Cerebellar cortex (tissue), 1 donor: ENCODE data around the gene ODAPH.

ENCODE experiments used
- DNase-seq: peaks from one replicate; pipeline ENCODE4 v3.0.0-alpha.2; 2015; ENCODE audit warnings: low spot score

ODAPH gene

DNA sequence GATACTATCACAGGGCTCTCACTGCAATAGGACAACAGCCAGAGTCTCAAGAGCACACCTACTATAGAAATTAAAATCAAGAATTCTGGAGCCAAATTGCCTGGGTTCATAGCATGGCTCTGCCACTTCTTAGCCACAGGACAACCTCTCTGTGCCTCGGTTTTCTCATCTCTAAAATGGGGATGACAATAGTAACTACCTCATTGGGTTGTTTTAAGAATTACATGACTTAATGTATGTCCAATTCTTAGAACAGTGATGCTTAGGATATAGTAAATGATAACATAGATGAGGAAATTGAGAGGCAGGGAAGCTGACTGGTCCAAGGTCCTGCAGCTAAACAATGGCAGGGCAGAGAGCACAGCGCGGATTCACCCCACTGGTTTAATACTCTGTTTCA is 11.0 kb upstream of the ODAPH start:
- no peak for DNase-seq

DNA sequence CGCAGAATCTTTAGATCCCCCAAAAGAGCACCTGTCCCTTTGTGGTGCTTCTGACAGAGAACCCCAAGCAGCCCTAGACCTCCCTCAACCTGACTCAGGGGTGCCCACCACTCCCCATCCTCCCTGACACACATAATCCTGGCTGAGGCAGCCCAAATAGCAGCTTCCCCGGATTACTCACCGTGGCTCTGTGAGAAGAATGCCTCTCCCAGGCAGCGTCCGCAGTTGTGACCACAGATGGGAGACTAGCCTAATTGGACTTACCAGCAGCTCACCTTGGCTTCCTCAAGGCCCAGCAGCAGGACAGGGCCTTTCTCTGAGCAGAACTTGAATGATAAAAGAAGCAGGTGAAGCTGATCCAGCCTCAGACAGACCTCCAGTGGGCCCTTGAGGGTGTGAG is 10.3 kb upstream of the ODAPH start:
- DNase-seq = no peak

DNA sequence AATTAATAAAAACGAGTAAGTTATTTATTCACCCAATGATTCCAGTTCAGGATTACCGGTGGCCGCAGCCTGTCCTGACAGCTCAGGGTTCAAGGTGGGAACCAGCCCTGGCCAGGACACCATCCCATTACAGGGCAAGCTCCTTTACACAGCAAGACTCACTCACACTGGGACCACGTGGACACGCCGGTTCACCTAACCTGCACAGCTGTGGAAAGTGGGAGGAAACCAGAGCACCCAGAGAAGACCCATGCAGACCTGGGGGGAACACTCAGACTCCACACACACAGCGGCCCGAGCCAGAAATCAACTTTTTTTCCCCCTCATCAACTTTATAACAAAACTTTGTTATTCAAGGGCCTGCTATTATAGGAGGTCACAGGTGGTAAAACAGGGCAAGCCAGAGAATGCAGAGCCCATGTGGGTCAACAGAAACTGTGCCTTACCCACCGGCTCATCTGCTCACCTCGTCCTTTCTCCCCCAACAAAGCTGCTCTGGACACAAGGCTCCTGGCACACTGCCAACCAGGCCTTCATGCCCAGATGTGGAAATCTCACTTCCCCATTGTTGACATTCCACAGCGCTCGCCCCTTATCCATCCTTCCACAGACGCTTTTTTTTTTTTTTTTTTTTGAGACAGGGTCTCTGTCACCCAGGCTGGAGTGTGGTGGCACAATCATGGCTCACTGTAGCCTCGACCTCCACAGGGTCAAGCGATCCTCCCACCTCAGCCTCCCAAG is 8.0 kb upstream of the ODAPH start:
- DNase-seq = no peak

DNA sequence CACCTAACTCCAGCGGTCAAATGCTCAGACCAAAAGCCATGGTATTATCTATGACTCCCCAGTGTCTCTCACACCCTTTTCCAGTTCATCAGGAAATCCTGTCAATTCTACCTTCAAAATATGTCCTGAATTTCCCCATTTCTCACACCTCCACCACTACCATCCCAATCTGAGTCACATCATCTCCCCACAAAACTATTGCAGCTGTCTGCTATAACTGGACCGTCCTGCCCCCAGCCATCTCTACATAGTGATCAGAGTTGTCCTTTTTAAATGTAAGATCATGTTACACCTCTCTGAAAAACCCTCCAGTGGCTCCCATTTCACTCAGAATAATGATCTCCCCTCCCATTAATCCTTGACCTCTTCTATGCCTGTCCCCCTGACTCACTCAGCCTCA is 6.8 kb upstream of the ODAPH start:
- no peak for DNase-seq

DNA sequence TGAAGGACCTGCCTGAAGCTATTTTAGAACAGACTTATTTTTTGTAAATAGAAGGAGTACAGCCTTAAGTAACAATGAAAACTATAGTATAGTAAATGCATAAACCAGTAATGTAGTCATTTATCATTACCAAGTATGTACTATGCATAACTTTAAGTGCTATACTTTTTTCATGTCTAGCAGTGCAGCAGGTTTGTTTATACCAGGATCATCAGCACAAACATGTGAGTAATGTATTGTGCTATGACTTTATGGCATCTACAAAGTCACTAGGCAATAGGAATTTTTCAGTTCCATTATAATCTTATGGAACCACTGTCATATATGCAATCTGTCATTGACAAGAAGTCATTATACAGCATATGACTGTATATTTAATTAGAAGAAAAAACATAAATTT is 3.4 kb upstream of the ODAPH start:
- DNase-seq = no peak

DNA sequence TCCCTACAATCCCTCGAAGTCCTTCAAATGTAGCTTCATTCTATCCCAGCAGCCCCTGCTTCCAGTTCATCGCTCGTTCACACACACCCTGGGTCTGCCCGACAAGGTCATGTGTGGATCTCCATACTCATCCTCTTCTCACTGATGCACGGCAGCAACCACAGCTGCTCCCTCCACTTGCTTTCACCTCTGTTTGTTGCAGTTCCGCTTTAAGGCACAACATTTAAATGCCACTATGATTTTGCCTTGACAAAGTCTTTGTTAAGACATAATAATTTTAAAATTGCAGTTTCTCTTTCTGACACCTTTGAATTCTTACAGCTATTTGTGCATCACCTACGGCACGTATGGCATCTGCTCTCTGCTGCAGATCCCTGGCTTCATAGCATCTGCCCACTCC is 1.8 kb downstream of the ODAPH start:
- DNase-seq = no peak

DNA sequence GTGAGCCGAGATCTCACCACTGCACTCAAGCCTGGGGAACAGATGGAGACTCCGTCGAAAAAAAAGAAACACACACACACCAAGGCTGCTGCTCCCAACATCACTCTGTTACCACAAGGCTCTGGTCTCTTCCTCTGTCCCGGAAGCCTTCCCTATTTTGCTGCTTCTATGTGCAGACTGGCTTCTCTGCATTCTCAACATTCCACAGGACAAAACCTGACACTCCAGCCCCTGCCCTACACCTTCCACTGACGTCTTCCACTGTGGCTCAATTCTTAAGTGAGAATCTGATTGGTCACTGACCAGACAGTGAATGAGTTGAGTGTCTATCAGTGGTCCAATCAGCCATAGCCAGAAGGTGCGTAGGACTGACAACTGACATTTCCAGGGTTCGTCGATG is 5.9 kb downstream of the ODAPH start:
- no peak for DNase-seq

DNA sequence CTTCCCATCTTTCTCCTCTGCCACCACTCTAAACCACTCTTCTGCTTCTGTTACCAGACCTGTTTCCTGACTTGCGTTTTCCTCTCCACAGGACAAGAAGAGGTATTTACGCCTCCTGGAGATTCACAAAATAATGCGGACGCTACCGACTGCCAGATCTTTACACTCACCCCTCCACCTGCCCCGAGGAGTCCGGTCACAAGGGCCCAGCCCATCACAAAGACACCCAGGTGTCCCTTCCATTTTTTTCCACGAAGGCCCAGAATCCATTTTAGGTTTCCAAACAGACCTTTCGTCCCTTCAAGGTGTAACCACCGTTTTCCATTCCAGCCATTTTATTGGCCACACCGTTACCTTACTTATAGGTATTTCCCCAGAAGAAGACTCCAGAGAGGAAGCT is 8.2 kb downstream of the ODAPH start:
- no peak for DNase-seq

DNA sequence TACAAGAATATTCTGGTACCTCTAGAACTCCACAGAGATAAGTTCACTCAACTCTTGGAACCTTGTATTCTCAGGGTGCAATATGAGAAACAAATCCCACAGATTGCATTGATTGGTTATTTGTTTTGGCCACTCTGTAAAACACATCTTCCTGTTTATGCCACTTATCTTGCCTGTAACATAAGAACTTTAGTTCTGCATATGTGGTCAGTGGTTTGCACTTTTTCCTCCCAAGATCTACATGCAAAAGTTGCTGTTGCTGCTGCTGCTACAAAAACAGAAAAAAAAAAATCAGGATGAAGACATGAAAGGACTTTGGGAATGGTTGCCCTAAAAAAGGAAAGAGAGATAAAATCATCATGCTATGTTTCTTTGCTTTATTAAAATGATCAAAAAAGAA is 9.6 kb downstream of the ODAPH start:
- DNase-seq = no peak

DNA sequence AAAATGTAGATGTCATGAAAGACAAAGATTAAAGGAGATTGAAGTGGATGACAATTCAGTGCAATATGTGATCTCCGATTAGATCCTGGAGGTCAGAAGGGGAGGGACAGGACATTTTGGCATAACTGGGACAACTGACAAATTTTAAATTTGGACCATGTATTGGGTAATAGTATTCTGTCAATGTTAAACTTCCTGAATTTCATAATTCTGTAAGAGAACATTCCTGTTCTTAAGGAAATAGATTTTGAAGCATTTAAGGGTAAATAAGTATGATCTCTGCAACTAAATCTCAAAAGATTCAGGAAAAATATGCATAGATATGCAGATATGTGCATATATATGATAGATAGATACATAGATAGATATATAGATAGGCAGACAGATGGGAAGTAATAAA is 11.0 kb downstream of the ODAPH start:
- DNase-seq = no peak

DNA sequence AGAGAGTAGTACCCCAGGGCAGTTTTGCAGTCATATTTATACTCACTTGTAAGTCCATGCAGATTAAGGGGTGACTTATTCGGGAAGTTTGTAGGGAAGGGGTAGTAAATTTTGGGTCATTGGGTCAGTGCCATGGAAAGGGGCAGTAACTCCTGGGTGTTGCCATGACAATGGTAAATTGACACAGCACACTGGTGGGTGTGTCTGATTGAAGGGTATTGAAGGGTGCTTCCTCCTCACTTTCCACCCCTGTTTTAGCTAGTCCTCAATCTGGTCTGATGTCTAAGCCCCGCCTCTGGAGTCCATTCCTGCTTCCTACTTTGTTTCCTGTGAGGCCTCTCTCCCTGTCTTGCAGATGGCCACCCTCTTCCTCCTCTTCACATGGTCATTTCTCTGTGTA is 11.9 kb downstream of the ODAPH start:
- DNase-seq = no peak

DNA sequence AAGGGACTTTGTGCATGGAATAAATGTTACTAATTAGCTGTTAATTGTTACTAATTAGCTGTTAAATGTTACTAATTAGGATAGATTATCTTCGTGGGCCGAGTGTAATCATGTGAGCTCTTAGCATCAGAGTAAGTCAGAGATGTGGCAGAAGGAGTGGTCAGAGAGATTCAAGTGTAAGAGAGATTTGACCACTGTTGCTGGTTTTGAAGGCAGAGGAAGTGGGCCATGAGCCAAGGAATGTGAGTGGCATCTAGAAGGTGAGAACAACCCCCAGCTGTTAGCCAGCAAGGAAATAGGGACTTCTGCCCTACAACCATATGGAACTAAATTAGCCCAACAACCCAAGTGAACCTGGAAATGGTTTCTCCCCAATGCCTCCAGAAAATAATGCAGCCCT is 28.2 kb downstream of the ODAPH start:
- no peak for DNase-seq

DNA sequence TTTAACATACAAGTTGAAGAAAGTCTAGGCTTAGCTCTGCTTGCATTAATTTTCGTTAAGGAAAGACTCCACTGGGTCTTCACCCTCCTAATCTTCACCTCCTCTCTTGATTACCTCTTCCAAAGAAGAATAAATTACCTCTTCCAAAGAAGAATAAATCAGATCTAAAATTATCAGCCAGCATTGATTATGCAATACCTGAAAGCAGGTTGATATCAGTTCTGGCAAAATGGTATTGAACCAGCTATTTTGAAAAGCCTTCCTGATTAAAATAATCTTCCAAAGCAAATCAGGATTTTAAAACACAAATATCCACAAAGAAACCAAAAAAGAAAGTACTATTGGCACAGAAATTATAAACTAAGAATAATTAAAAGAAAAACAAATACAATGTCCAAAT is 37.5 kb downstream of the ODAPH start:
- no peak for DNase-seq

DNA sequence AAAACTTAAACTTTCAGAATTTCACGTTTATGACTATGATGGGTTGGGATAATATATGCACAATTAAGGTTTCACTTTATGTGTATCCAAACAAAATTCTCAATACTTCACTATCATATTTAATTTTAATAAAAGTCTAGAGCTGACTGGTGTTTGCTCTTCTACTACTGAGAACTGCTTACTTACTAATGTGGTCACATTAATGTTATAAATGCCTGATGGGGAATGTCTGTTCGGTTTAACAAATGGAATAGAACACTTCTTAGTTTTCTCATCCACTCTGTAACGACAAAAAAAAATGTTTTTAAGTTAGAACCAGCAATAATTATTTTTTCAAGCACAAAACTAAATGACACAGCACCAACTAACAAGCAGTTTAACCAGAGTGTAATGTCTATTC is 40.2 kb downstream of the ODAPH start:
- no peak for DNase-seq

DNA sequence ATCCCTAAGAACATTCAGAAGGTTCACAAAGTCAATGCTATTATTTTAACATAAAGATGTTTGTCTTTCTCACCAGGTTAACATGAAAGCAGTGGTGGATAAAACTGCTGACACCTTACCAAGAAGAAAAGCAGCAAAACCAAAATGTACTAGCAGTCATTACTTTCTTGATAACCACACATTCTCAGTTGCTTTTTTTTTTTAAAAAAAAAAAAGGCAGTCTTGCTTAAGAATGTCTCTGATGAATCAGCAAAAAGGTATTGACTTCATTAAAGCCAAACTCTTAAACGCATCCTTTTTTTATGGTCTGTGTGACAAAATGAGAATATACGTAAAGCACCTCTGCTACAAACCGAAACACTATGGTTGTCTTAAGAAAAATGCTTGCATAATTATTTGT is 42.5 kb downstream of the ODAPH start:
- no peak for DNase-seq

DNA sequence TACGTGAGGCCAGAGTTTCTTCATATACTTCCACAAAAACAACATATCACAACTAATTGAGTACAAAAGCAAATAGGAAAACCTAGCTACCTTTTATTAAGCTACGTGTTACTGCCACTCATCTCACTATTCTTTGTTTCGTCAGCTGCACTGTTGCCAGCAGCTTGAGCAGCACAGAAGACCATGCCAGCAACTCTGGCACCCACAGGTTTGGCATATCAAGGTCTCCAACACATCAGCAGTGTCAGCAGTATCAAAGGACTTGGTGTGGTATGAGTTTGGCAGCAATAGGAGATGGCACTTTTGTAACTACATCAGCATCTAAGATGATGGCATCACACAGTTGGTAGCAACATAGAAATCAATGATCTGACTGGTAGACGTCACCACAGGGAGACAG is 43.8 kb downstream of the ODAPH start:
- DNase-seq = no peak

DNA sequence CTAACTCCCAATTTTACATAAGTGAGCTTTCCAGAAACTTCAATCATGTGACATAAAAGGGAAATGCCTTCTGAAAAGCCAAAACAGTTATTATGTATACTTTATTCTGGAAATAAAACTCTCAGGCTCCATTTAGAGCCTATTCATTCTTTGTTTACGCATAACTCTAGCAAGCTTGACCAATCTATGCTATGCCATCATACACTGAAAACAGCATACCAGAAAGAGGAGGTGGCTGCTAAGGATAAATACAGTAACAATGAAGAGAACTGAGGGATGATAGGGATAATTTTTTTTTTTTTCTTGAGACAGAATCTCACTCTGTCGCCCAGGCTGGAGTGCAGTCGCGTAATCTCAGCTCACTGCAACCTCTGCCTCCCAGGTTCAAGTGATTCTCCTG is 50.1 kb downstream of the ODAPH start:
- DNase-seq = no peak

DNA sequence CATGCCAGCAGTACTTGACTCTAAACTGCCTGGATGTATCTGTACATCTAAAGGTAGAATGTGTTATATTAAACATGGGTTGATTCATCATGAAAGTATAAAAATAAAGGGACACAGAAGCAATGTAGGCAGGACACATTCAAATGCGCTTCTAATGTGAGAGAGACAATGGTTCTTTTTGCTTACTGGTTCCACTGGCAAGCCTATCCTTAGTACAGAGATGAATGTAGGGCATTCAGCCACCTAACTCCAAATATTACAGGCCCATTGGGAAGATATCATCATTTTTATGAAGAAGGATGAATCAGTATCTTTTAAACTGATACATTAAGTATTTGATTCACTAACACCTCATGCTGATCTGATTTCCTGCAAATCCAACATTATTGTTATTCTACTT is 56.4 kb downstream of the ODAPH start:
- DNase-seq = no peak
